ENCODE results near the gene TNFAIP8. TPM values are rescaled to one million over a fixed set of nuclear protein-coding genes. Genes with fewer than 3 reads are reported as not detected.

Gene TNFAIP8
- total RNA-seq, 1 experiment from 2014 or later, result 16.4 TPM

DNA sequence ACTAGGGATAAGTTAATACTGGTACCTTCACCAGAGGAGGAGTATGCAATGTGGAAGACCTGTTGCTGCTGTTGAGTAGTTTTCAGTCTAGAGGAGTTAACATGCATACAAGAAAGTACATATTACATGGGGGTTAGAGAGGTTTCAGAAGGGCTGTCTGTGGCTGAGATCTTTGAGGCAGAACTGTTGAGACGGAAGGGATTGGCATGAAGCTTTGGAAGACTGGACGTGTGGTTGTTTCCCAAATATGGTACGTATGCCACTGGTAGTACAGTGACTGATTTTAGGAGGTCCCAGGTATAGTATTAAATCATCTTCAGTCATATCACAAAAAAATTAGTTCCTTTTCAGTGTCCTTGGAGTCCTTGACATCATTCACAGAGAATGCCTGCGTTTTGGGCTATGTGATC is 17.6 kb downstream of the TNFAIP8 start:
- ChIA-PET CTCF (no interaction called here), POLR2A (ENCODE audit: unreplicated experiment) (no interaction called here)
- H3K9me2 ChIP-seq (ENCODE audit: insufficient read depth), result no peaks in the 10 kb centered on the region

DNA sequence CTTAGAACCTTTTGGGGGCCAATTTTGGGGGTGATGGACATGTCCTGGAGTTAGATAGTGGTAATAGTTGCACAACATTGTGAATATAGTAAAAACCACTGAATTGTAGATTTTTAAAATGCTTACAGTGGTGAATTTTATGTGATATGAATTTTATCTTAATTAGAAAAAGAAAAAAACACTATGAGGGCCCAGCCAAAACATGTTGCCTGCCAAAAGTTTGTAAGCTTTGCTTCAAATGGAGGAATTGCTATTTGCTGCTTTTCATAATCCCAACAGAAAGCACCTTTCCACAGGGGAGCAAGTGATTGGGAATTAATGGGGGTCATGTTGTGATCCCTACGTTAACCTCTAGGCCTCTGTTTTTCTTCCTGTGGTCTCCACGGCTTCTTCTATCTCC is 19.1 kb downstream of the TNFAIP8 start:
- Histone ChIP-seq H3K79me2 (ENCODE audit: low read depth) (0 out of 2 replicates have a peak, but pooled peaks cover under 1% of the 10 kb centered on the region), H3K36me3 (ENCODE audit: low read depth) (no peaks in the 10 kb centered on the region), H3K4me3 (no peak overlapping the region), H2AFZ (no peak overlapping the region), H3K4me2 (no peak overlapping the region), H3K9me3 (ENCODE audit: insufficient read depth, low read depth) (no peaks in the 10 kb centered on the region), H4K20me1 (ENCODE audit: insufficient read depth) (no peaks in the 10 kb centered on the region), H3K27ac (no peak overlapping the region), H3F3A (ENCODE audit: insufficient read depth, low read depth) (no peaks in the 10 kb centered on the region), H3K27me3 (ENCODE audit: insufficient read depth, low read depth) (no peaks in the 10 kb centered on the region), H3K4me1 (replicated peaks; ENCODE audit: insufficient read depth) (no peaks in the 10 kb centered on the region), H3K9me2 (ENCODE audit: insufficient read depth) (no peaks in the 10 kb centered on the region)
- BruUV-seq (replicated peaks), result no TSS peak
- intact Hi-C loops (cut with micrococcal nuclease; ENCODE audit: unreplicated experiment), result no loop called here
- ChIA-PET POLR2A (ENCODE audit: unreplicated experiment) (no interaction called here), CTCF (no interaction called here)
- TF ChIP-seq, protein P1, sequence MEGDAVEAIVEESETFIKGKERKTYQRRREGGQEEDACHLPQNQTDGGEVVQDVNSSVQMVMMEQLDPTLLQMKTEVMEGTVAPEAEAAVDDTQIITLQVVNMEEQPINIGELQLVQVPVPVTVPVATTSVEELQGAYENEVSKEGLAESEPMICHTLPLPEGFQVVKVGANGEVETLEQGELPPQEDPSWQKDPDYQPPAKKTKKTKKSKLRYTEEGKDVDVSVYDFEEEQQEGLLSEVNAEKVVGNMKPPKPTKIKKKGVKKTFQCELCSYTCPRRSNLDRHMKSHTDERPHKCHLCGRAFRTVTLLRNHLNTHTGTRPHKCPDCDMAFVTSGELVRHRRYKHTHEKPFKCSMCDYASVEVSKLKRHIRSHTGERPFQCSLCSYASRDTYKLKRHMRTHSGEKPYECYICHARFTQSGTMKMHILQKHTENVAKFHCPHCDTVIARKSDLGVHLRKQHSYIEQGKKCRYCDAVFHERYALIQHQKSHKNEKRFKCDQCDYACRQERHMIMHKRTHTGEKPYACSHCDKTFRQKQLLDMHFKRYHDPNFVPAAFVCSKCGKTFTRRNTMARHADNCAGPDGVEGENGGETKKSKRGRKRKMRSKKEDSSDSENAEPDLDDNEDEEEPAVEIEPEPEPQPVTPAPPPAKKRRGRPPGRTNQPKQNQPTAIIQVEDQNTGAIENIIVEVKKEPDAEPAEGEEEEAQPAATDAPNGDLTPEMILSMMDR (conservative IDR thresholded peaks at IDR 0.05), result no peak
- TF ChIP-seq EZH2 (IDR thresholded peaks at IDR 0.05; ENCODE audit: low read depth), result no peak
- DNase-seq, result no peak

More for the DNA sequence above, 17.6 kb downstream of the TNFAIP8 start:
- no peaks in the 10 kb centered on the region for H3F3A ChIP-seq (ENCODE audit: insufficient read depth, low read depth)
- DNase-seq, result no peak
- H2AFZ ChIP-seq, result no peak overlapping the region
- H3K27ac ChIP-seq, result no peak overlapping the region
- TF ChIP-seq, protein P1 (conservative IDR thresholded peaks at IDR 0.05), result no peak
- no peak for TF ChIP-seq EZH2 (IDR thresholded peaks at IDR 0.05; ENCODE audit: low read depth)
- no peaks in the 10 kb centered on the region for H3K36me3 ChIP-seq (ENCODE audit: low read depth)
- H3K4me3 ChIP-seq, result no peak overlapping the region
- intact Hi-C loops (cut with micrococcal nuclease; ENCODE audit: unreplicated experiment), result no loop called here
- no peaks in the 10 kb centered on the region for H3K4me1 ChIP-seq (replicated peaks; ENCODE audit: insufficient read depth)
- no peaks in the 10 kb centered on the region for H3K9me3 ChIP-seq (ENCODE audit: insufficient read depth, low read depth)
- H4K20me1 ChIP-seq (ENCODE audit: insufficient read depth), result no peaks in the 10 kb centered on the region
- BruUV-seq (replicated peaks), result no TSS peak
- H3K79me2 ChIP-seq (ENCODE audit: low read depth), result peaks cover 13% of the 10 kb centered on the region
- no peak overlapping the region for H3K4me2 ChIP-seq
- no peaks in the 10 kb centered on the region for H3K27me3 ChIP-seq (ENCODE audit: insufficient read depth, low read depth)

DNA sequence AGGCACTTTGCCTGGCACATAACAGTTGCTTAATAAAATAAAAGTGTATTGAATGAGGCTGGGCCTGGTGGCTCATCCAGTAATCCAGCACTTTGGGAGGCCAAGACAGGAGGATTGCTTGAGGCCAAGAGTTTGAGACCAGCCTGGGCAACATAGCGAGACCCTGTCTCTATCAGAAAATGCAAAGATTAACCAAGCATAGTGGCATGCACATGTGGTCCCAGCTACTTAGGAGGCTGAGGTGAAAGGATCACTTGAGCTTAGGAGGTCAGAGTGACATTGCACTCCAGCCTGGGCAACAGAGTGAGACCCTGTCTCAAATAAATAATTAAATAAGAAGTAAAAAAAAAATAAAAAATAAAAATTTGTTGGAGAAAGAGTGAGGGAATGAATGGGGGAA is 21.2 kb downstream of the TNFAIP8 start:
- Histone ChIP-seq H3K9me2 (ENCODE audit: insufficient read depth) (no peaks in the 10 kb centered on the region), H3K4me1 (replicated peaks; ENCODE audit: insufficient read depth) (no peaks in the 10 kb centered on the region), H3K9me3 (ENCODE audit: insufficient read depth, low read depth) (no peaks in the 10 kb centered on the region), H3K27me3 (ENCODE audit: insufficient read depth, low read depth) (no peaks in the 10 kb centered on the region), H3K4me3 (no peak overlapping the region), H3K27ac (no peak overlapping the region), H3K79me2 (ENCODE audit: low read depth) (0 out of 2 replicates have a peak, but pooled peaks cover 4% of the 10 kb centered on the region), H3K36me3 (ENCODE audit: low read depth) (no peaks in the 10 kb centered on the region), H3F3A (ENCODE audit: insufficient read depth, low read depth) (no peaks in the 10 kb centered on the region), H3K4me2 (no peak overlapping the region), H4K20me1 (ENCODE audit: insufficient read depth) (no peaks in the 10 kb centered on the region), H2AFZ (no peak overlapping the region)
- intact Hi-C loops (cut with micrococcal nuclease; ENCODE audit: unreplicated experiment), result no loop called here
- no peak for DNase-seq
- ChIA-PET POLR2A (ENCODE audit: unreplicated experiment) (no interaction called here), CTCF (no interaction called here)
- TF ChIP-seq, protein P1 (conservative IDR thresholded peaks at IDR 0.05), result no peak
- no peak for TF ChIP-seq EZH2 (IDR thresholded peaks at IDR 0.05; ENCODE audit: low read depth)
- no TSS peak for BruUV-seq (replicated peaks)
